Osteoblast (primary cell): ENCODE measurements around the gene ETV6. TPM values are rescaled to one million over a fixed set of nuclear protein-coding genes. Genes with fewer than 3 reads are reported as not detected.

Experiments used
- DNase-seq: peaks from one replicate; pipeline ENCODE4 v3.0.0; 2011; ENCODE audit warnings: low spot score, mixed read lengths; ENCODE audit not compliant: insufficient read length; ENCODE audit errors: missing footprints
- H2AFZ ChIP-seq: 2 replicates; pipeline ENCODE4 v1.6.0; 2011; ENCODE audit warnings: mild to moderate bottlenecking, low read length
- H3K27ac ChIP-seq: 2 replicates; pipeline ENCODE4 v1.5.1; 2011; ENCODE audit warnings: mild to moderate bottlenecking, low read depth, low read length, moderate library complexity
- H3K27me3 ChIP-seq: 2 replicates; pipeline ENCODE4 v1.6.0; 2012; ENCODE audit warnings: mild to moderate bottlenecking, control low read depth, inconsistent platforms, low read length, moderate library complexity; ENCODE audit not compliant: insufficient read depth
- H3K36me3 ChIP-seq: 2 replicates; pipeline ENCODE4 v1.5.1; 2011; ENCODE audit warnings: mild to moderate bottlenecking, low read length, control low read depth, moderate library complexity; ENCODE audit not compliant: insufficient read depth
- H3K4me1 ChIP-seq: 2 replicates; pipeline ENCODE4 v1.5.1; 2011; ENCODE audit warnings: mild to moderate bottlenecking, low read length, control low read depth, moderate library complexity; ENCODE audit not compliant: insufficient read depth
- H3K4me2 ChIP-seq: 2 replicates; pipeline ENCODE4 v1.6.0; 2011; ENCODE audit warnings: mild to moderate bottlenecking, low read length; ENCODE audit not compliant: insufficient read depth
- H3K4me3 ChIP-seq: fragments of 200-600 bp; sonication (generic); 3 replicates; pipeline ENCODE4 v1.5.1; 2012; ENCODE audit warnings: mild to moderate bottlenecking, low read length, inconsistent platforms; ENCODE audit not compliant: insufficient read depth
- H3K79me2 ChIP-seq: 2 replicates; pipeline ENCODE4 v1.6.0; 2012; ENCODE audit warnings: mild to moderate bottlenecking, low read length, control low read depth, inconsistent platforms; ENCODE audit not compliant: insufficient read depth
- H3K9me3 ChIP-seq: 2 replicates; pipeline ENCODE4 v1.5.1; 2011; ENCODE audit warnings: low read depth, low read length, control low read depth
- H4K20me1 ChIP-seq: 2 replicates; pipeline ENCODE4 v1.6.0; 2012; ENCODE audit warnings: mild to moderate bottlenecking, low read length, control low read depth; ENCODE audit not compliant: insufficient read depth
- total RNA-seq: library from RNA; depleted of rRNA; stranded (reverse); fragments of >200 nt; gene quantifications from 2 replicates; pipeline ENCODE4 v1.2.3, GENCODE V29; 2012
- TF ChIP-seq, protein P1 (sequence below): IDR thresholded peaks from 2 replicates; pipeline ENCODE4 v1.5.1; 2011; ENCODE audit warnings: mild to moderate bottlenecking, low read depth, low read length, moderate library complexity; ENCODE audit errors: extremely low read depth

ETV6 gene
- total RNA-seq, 1 donor, result 16.3 TPM

DNA sequence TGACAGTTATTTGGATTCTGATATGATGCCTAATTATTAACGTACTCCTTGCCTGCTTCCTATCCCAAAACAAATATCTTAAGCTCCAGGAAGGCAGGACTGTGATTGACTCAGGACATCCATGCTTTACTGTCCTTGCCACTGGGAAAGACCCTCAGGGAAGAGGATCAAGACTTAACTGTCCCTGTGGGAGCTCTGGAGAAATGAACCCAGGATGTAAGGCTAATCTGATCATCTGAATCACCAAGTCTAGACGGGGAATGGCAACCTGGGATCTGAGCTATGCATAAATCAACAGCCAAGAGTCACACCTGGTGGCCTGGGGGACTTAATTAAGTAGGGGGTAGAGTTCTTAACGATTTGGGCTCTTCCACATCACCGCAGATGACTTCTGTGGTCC, 268.0 kb downstream of the ETV6 start:
- Histone ChIP-seq H3K27me3 (peaks cover 18% of the 10 kb centered on the region), H3K27ac (no peak overlapping the region), H3K4me3 (no peak overlapping the region), H3K36me3 (no peaks in the 10 kb centered on the region), H3K79me2 (no peaks in the 10 kb centered on the region), H4K20me1 (no peaks in the 10 kb centered on the region), H3K9me3 (no peaks in the 10 kb centered on the region), H3K4me2 (no peak overlapping the region), H3K4me1 (no peaks in the 10 kb centered on the region), H2AFZ (no peak overlapping the region)
- TF ChIP-seq, protein P1, sequence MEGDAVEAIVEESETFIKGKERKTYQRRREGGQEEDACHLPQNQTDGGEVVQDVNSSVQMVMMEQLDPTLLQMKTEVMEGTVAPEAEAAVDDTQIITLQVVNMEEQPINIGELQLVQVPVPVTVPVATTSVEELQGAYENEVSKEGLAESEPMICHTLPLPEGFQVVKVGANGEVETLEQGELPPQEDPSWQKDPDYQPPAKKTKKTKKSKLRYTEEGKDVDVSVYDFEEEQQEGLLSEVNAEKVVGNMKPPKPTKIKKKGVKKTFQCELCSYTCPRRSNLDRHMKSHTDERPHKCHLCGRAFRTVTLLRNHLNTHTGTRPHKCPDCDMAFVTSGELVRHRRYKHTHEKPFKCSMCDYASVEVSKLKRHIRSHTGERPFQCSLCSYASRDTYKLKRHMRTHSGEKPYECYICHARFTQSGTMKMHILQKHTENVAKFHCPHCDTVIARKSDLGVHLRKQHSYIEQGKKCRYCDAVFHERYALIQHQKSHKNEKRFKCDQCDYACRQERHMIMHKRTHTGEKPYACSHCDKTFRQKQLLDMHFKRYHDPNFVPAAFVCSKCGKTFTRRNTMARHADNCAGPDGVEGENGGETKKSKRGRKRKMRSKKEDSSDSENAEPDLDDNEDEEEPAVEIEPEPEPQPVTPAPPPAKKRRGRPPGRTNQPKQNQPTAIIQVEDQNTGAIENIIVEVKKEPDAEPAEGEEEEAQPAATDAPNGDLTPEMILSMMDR, result no peak
- no peak for DNase-seq

DNA sequence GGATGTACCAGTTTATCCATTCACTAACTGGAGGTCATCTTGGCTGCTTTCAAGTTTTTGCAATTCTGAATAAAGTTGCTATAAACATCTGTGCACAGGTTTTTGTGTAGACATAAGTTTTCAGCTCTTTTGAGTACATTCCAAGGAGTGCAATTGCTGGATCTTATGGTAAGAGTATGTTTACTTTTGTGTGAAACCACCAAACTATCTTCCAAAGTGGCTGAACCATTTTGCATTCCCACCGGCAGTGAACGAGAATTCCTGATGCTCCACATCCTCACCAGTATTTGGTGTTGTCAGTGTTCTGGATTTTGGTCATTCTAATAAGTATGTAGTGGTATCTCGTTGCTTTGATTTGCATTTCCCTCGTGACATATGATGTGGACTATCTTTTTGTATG, 270.8 kb downstream of the ETV6 start:
- Histone ChIP-seq H3K27me3 (peaks cover 20% of the 10 kb centered on the region), H3K4me1 (no peaks in the 10 kb centered on the region), H3K4me3 (no peak overlapping the region), H3K36me3 (no peaks in the 10 kb centered on the region), H3K27ac (no peak overlapping the region), H3K79me2 (no peaks in the 10 kb centered on the region), H4K20me1 (no peaks in the 10 kb centered on the region), H3K4me2 (no peak overlapping the region), H2AFZ (no peak overlapping the region), H3K9me3 (no peaks in the 10 kb centered on the region)
- TF ChIP-seq, protein P1, result no peak
- no peak for DNase-seq

DNA sequence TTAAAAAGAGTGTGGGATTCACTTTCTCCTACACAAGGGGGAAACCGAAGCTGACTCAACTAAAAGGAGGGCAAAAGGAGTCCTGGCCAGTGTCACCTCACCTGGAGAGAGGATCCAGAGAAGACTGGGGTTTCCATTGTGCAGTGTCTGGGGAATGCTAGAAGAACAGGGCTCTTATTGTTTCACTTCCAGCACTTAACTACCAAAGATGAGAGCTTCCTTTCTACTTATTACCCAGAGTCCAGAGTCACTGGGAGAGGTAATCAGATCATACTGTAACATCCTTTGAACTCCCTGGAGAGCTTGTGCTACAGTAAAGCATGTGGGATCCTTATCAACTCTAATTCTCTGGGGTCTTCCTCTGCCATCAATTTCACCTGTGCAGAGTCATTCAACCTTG, 272.9 kb downstream of the ETV6 start:
- DNase-seq, result no peak
- peaks cover 20% of the 10 kb centered on the region for H3K27me3 ChIP-seq
- no peaks in the 10 kb centered on the region for H4K20me1 ChIP-seq
- H2AFZ ChIP-seq, result no peak overlapping the region
- H3K27ac ChIP-seq, result no peak overlapping the region
- no peaks in the 10 kb centered on the region for H3K9me3 ChIP-seq
- no peaks in the 10 kb centered on the region for H3K36me3 ChIP-seq
- H3K79me2 ChIP-seq, result no peaks in the 10 kb centered on the region
- TF ChIP-seq, protein P1, result no peak
- no peaks in the 10 kb centered on the region for H3K4me1 ChIP-seq
- H3K4me2 ChIP-seq, result no peak overlapping the region
- H3K4me3 ChIP-seq, result no peak overlapping the region

DNA sequence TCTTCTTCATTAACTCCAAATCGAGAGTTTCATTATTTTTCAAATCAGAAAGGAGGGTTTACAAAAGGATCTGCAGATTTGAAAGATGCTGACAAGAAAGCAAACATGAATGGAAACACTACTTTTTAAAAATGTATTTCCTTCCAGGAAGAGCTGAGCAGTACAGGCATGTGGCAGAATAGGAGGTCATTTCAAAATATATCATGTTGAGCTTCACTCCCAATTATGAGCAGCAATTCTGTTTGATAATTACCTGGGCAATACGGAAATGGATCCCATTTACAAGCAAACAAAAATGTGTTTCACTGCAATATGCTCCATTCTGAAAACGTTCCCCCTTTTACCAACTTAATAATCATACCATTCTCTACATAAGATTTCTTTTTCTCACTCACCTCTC, 273.6 kb downstream of the ETV6 start:
- Histone ChIP-seq H3K27me3 (peaks cover 16% of the 10 kb centered on the region), H3K36me3 (no peaks in the 10 kb centered on the region), H2AFZ (no peak overlapping the region), H3K4me1 (no peaks in the 10 kb centered on the region), H3K4me2 (no peak overlapping the region), H3K4me3 (no peak overlapping the region), H3K27ac (no peak overlapping the region), H3K79me2 (no peaks in the 10 kb centered on the region), H3K9me3 (no peaks in the 10 kb centered on the region), H4K20me1 (no peaks in the 10 kb centered on the region)
- TF ChIP-seq, protein P1, result no peak
- DNase-seq, result no peak
